ENCODE data around the gene ANO9.

GRCh38 chr11:438101-438844 is 3.5 kb downstream of the ANO9 start:
- TF ChIP-seq POLR2AphosphoS5 (IDR thresholded peaks at IDR 0.05; ENCODE audit: borderline replicate concordance, low read depth, low read length), result no peak
- TF ChIP-seq EZH2 (IDR thresholded peaks at IDR 0.05), result no peak
- no peak for TF ChIP-seq FOXP2 (optimal IDR thresholded peaks at IDR 0.05; ENCODE audit: control extremely low read depth, extremely low read length, insufficient read depth)

Data from SK-N-MC (cell line).